Measurements from ENCODE around the gene TSPAN33. TPM values are rescaled to one million over a fixed set of nuclear protein-coding genes. Genes with fewer than 3 reads are reported as not detected.

TSPAN33 gene
- total and polyA plus RNA-seq, 9 of the 15 experiments (the other 6 are each of a cell fraction or from before 2014, with no cell fraction given): 0.03 to 1.5 (median 0.23) TPM; not detected in 2

DNA sequence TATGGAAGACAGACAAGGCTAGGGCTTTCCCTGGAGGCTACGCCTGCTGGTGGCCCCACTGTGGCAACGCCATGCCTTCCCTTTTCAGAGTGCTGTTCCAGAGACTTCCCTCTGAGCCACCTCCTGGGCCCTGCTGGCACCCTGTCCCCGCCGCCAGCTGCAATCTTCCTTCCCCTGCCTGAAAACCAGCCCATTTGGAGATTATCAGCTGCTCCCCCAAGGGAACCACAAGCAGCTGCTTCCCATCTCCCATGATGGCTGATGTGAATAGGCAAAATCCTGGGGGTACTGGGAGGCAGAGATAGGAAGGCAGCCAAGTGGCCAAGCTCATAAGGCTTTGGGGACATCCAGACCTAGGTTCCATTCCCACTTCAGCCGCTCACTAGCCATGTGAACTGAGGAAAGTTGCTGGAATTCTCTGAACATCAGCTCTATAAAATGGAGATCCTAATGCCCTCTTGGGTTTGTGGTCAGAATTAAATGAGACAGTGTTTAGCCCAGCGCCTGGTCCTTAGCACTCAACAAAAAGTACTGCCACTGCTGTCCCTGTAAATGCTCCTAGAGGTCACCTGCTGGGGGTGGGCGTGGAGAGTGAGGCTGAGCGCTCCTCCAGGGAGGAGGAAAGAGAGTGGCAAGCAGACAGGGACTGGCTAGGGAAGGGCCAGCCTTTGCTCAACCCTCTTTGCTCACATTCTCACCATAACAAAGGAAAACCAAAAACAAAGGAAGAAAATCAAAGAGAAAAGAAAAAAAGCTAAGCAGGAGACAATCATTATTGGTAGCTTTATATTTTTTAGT lies 5.9 kb downstream of the TSPAN33 start (continued):
- TF ChIP-seq, protein P1, sequence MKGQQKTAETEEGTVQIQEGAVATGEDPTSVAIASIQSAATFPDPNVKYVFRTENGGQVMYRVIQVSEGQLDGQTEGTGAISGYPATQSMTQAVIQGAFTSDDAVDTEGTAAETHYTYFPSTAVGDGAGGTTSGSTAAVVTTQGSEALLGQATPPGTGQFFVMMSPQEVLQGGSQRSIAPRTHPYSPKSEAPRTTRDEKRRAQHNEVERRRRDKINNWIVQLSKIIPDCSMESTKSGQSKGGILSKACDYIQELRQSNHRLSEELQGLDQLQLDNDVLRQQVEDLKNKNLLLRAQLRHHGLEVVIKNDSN (CRISPR knock-in tag; IDR thresholded peaks at IDR 0.05): no peak
- TF ChIP-seq NCOA1 (IDR thresholded peaks at IDR 0.05; ENCODE audit: low read depth) (peak; percentile 85; the same call in 1 of the 2 replicates), CBX8 (IDR thresholded peaks at IDR 0.05; ENCODE audit: borderline replicate concordance, extremely low read depth, low read depth, low read length, poor library complexity, severe bottlenecking) (no peak), RAD51 (IDR thresholded peaks at IDR 0.05; ENCODE audit: borderline replicate concordance, low read depth) (peak; percentile 13; the same call in 1 of the 2 replicates), OTX1 (CRISPR knock-in tag; IDR thresholded peaks at IDR 0.05) (peak; percentile 87), NR2C1 (IDR thresholded peaks at IDR 0.05) (peak; percentile 36; the same call in 1 of the 2 replicates), NR2C1 (tag; IDR thresholded peaks at IDR 0.05) (no peak; the same call in 1 of the 2 replicates), MBD2 (IDR thresholded peaks at IDR 0.05; ENCODE audit: borderline replicate concordance, low read depth) (peak; percentile 71)
- TF ChIP-seq, protein P2, sequence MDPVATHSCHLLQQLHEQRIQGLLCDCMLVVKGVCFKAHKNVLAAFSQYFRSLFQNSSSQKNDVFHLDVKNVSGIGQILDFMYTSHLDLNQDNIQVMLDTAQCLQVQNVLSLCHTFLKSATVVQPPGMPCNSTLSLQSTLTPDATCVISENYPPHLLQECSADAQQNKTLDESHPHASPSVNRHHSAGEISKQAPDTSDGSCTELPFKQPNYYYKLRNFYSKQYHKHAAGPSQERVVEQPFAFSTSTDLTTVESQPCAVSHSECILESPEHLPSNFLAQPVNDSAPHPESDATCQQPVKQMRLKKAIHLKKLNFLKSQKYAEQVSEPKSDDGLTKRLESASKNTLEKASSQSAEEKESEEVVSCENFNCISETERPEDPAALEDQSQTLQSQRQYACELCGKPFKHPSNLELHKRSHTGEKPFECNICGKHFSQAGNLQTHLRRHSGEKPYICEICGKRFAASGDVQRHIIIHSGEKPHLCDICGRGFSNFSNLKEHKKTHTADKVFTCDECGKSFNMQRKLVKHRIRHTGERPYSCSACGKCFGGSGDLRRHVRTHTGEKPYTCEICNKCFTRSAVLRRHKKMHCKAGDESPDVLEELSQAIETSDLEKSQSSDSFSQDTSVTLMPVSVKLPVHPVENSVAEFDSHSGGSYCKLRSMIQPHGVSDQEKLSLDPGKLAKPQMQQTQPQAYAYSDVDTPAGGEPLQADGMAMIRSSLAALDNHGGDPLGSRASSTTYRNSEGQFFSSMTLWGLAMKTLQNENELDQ (CRISPR knock-in tag; IDR thresholded peaks at IDR 0.05; ENCODE audit: borderline replicate concordance): no peak
- TF ChIP-seq, protein P3, sequence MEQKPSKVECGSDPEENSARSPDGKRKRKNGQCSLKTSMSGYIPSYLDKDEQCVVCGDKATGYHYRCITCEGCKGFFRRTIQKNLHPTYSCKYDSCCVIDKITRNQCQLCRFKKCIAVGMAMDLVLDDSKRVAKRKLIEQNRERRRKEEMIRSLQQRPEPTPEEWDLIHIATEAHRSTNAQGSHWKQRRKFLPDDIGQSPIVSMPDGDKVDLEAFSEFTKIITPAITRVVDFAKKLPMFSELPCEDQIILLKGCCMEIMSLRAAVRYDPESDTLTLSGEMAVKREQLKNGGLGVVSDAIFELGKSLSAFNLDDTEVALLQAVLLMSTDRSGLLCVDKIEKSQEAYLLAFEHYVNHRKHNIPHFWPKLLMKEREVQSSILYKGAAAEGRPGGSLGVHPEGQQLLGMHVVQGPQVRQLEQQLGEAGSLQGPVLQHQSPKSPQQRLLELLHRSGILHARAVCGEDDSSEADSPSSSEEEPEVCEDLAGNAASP (IDR thresholded peaks at IDR 0.05): no peak
- TF ChIP-seq, protein P4, sequence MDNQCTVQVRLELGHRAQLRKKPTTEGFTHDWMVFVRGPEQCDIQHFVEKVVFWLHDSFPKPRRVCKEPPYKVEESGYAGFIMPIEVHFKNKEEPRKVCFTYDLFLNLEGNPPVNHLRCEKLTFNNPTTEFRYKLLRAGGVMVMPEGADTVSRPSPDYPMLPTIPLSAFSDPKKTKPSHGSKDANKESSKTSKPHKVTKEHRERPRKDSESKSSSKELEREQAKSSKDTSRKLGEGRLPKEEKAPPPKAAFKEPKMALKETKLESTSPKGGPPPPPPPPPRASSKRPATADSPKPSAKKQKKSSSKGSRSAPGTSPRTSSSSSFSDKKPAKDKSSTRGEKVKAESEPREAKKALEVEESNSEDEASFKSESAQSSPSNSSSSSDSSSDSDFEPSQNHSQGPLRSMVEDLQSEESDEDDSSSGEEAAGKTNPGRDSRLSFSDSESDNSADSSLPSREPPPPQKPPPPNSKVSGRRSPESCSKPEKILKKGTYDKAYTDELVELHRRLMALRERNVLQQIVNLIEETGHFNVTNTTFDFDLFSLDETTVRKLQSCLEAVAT (IDR thresholded peaks at IDR 0.05): peak in 1 of 2 experiments; percentile 95; a peak in 2 of 4 replicates
- TF ChIP-seq, protein P5, sequence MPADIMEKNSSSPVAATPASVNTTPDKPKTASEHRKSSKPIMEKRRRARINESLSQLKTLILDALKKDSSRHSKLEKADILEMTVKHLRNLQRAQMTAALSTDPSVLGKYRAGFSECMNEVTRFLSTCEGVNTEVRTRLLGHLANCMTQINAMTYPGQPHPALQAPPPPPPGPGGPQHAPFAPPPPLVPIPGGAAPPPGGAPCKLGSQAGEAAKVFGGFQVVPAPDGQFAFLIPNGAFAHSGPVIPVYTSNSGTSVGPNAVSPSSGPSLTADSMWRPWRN (IDR thresholded peaks at IDR 0.05; ENCODE audit: low read depth): peak; percentile 42; the same call in 1 of the 2 replicates
- TF ChIP-seq, protein P6, sequence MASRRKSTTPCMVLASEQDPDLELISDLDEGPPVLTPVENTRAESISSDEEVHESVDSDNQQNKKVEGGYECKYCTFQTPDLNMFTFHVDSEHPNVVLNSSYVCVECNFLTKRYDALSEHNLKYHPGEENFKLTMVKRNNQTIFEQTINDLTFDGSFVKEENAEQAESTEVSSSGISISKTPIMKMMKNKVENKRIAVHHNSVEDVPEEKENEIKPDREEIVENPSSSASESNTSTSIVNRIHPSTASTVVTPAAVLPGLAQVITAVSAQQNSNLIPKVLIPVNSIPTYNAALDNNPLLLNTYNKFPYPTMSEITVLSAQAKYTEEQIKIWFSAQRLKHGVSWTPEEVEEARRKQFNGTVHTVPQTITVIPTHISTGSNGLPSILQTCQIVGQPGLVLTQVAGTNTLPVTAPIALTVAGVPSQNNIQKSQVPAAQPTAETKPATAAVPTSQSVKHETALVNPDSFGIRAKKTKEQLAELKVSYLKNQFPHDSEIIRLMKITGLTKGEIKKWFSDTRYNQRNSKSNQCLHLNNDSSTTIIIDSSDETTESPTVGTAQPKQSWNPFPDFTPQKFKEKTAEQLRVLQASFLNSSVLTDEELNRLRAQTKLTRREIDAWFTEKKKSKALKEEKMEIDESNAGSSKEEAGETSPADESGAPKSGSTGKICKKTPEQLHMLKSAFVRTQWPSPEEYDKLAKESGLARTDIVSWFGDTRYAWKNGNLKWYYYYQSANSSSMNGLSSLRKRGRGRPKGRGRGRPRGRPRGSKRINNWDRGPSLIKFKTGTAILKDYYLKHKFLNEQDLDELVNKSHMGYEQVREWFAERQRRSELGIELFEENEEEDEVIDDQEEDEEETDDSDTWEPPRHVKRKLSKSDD (conservative IDR thresholded peaks at IDR 0.05; ENCODE audit: low read length): no peak
- TF ChIP-seq, protein P7, sequence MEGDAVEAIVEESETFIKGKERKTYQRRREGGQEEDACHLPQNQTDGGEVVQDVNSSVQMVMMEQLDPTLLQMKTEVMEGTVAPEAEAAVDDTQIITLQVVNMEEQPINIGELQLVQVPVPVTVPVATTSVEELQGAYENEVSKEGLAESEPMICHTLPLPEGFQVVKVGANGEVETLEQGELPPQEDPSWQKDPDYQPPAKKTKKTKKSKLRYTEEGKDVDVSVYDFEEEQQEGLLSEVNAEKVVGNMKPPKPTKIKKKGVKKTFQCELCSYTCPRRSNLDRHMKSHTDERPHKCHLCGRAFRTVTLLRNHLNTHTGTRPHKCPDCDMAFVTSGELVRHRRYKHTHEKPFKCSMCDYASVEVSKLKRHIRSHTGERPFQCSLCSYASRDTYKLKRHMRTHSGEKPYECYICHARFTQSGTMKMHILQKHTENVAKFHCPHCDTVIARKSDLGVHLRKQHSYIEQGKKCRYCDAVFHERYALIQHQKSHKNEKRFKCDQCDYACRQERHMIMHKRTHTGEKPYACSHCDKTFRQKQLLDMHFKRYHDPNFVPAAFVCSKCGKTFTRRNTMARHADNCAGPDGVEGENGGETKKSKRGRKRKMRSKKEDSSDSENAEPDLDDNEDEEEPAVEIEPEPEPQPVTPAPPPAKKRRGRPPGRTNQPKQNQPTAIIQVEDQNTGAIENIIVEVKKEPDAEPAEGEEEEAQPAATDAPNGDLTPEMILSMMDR (IDR thresholded peaks at IDR 0.05 in 2 of 3, conservative IDR thresholded peaks at IDR 0.05 in 1 of 3; ENCODE audit: insufficient read depth in 2 of 3, low read depth in 1 of 3, low read length in 3 of 3): no peak

Measured in K562 (cell line).